Keratinocyte (primary cell): ENCODE data around the gene NANOS3. TPM values are rescaled to one million over a fixed set of nuclear protein-coding genes. Genes with fewer than 3 reads are reported as not detected.

Experiments
- DNase-seq: peaks from one replicate; pipeline ENCODE4 v3.0.0-alpha.2; 2011; ENCODE audit warnings: low read depth, missing footprints, low spot score
- FAIRE-seq: peaks from 2 replicates; lab custom pipeline; 2011; peaks lifted over from hg19 to GRCh38; lab: Jason Lieb, UNC
- H2AFZ ChIP-seq: 2 replicates; pipeline ENCODE4 v1.6.0; 2012; ENCODE audit warnings: low read length, control low read depth, inconsistent platforms; ENCODE audit not compliant: control insufficient read depth
- H3K27ac ChIP-seq: 2 replicates; pipeline ENCODE4 v1.5.1; 2011; ENCODE audit warnings: low read length; ENCODE audit not compliant: control insufficient read depth, insufficient read depth
- H3K27me3 ChIP-seq: 3 replicates; pipeline ENCODE4 v1.6.0; 2011; ENCODE audit warnings: low read length; ENCODE audit not compliant: control insufficient read depth, insufficient read depth; ENCODE audit errors: extremely low read depth
- H3K36me3 ChIP-seq, 2 experiments: 2 replicates in 1 of 2; 3 replicates in 1 of 2; pipeline ENCODE4 v1.5.1; 2011; ENCODE audit warnings: low read length in 2 of 2, mild to moderate bottlenecking in 1 of 2; ENCODE audit not compliant: control insufficient read depth in 2 of 2, insufficient read depth in 2 of 2; ENCODE audit errors: extremely low read depth in 1 of 2
- H3K4me1 ChIP-seq: 3 replicates; pipeline ENCODE4 v1.5.1; 2011; ENCODE audit warnings: low read length; ENCODE audit not compliant: control insufficient read depth, insufficient read depth; ENCODE audit errors: extremely low read depth
- H3K4me2 ChIP-seq: 3 replicates; pipeline ENCODE4 v1.6.0; 2011; ENCODE audit warnings: low read depth, low read length; ENCODE audit not compliant: control insufficient read depth, insufficient read depth; ENCODE audit errors: extremely low read depth
- H3K4me3 ChIP-seq, 3 experiments: fragments of 200-600 bp in 1 of 3; sonication (generic) in 1 of 3; 2 replicates in 2 of 3; 3 replicates in 1 of 3; pipeline ENCODE4 v1.5.1; 2011 to 2016; ENCODE audit warnings: low read length in 3 of 3, mild to moderate bottlenecking in 3 of 3, control low read depth in 2 of 3, inconsistent platforms in 1 of 3, low read depth in 1 of 3, mixed read lengths in 1 of 3, mixed run types in 1 of 3, moderate library complexity in 1 of 3; ENCODE audit not compliant: control insufficient read depth in 2 of 3, insufficient read depth in 2 of 3; ENCODE audit errors: extremely low read depth in 1 of 3
- H3K79me2 ChIP-seq: 2 replicates; pipeline ENCODE4 v1.6.0; 2012; ENCODE audit warnings: low read length; ENCODE audit not compliant: control insufficient read depth, insufficient read depth
- H3K9ac ChIP-seq: 3 replicates; pipeline ENCODE4 v1.6.0; 2011; ENCODE audit warnings: low read length; ENCODE audit not compliant: control insufficient read depth, insufficient read depth; ENCODE audit errors: extremely low read depth
- H3K9me1 ChIP-seq: 3 replicates; pipeline ENCODE4 v1.6.0; 2011; ENCODE audit warnings: low read length; ENCODE audit not compliant: control insufficient read depth, insufficient read depth; ENCODE audit errors: extremely low read depth
- H3K9me3 ChIP-seq: 2 replicates; pipeline ENCODE4 v1.5.1; 2012; ENCODE audit warnings: low read depth, low read length; ENCODE audit not compliant: control insufficient read depth
- H4K20me1 ChIP-seq: 3 replicates; pipeline ENCODE4 v1.6.0; 2011; ENCODE audit warnings: low read length; ENCODE audit not compliant: control insufficient read depth, insufficient read depth; ENCODE audit errors: extremely low read depth
- CTCF ChIP-seq, 3 experiments: IDR thresholded peaks in 1 of 3; conservative IDR thresholded peaks in 1 of 3; optimal IDR thresholded peaks in 1 of 3; 2 replicates in 2 of 3; 3 replicates in 1 of 3; pipeline versions ENCODE3 to v1.5.1; 2011; ENCODE audit warnings: low read length in 3 of 3, mild to moderate bottlenecking in 3 of 3, moderate library complexity in 2 of 3, control low read depth in 1 of 3, inconsistent platforms in 1 of 3; ENCODE audit not compliant: insufficient read depth in 2 of 3; ENCODE audit errors: extremely low read depth in 1 of 3
- EZH2 ChIP-seq: IDR thresholded peaks from one replicate; pipeline ENCODE4 v1.6.1; 2012; ENCODE audit warnings: inconsistent platforms, mild to moderate bottlenecking, low read length, moderate library complexity
- dilution Hi-C: fragments of 300-500 bp; cut with MboI; formaldehyde crosslinking; loops from one replicate; pipeline ENCODE4 v1.7.0; 2020; ENCODE audit warnings: low sequenced_read_pairs; ENCODE audit not compliant: extremely low pct_ligation_motif_present
- polyA plus RNA-seq, 5 experiments: library from polyadenylated mRNA; depleted of rRNA in 3 of 5; stranded (reverse) in 3 of 5; stranded (forward) in 1 of 5; unstranded in 1 of 5; fragments of >200 nt; gene quantifications; 1 replicate in 1 of 5; 2 replicates in 3 of 5; 3 replicates in 1 of 5; pipeline versions ENCODE4 v1.2.1 to v1.2.3, GENCODE V29; 2011 to 2012; ENCODE audit warnings: missing spikeins in 2 of 5, low read depth in 1 of 5, low replicate concordance in 1 of 5

Gene NANOS3
- polyA plus RNA-seq, 1 donor (not counting 4 experiments of a cell fraction or from before 2014, with no cell fraction given), result 0.18 TPM

GRCh38 chr19:13839938-13840304 lies 37.0 kb upstream of the NANOS3 start:
- Histone ChIP-seq H3K27ac (peak overlapping the region; percentile 96), H3K4me1 (peaks cover 38% of the 10 kb centered on the region), H3K4me2 (peak overlapping the region; percentile 93), H3K9me1 (no peaks in the 10 kb centered on the region), H3K4me3 (peak overlapping the region; percentile 88 to 98 (median 97)), H3K27me3 (no peaks in the 10 kb centered on the region), H3K9me3 (no peaks in the 10 kb centered on the region), H3K36me3 (peaks cover 33 to 45% of the 10 kb centered on the region in 2 experiments), H2AFZ (no peak overlapping the region), H3K9ac (peak overlapping the region; percentile 99), H4K20me1 (peaks cover 45% of the 10 kb centered on the region), H3K79me2 (peaks cover 55% of the 10 kb centered on the region)
- FAIRE-seq (no peak), DNase-seq (no peak)
- no peak for TF ChIP-seq CTCF (optimal IDR thresholded peaks at IDR 0.05 in 1 of 3, IDR thresholded peaks at IDR 0.05 in 1 of 3, conservative IDR thresholded peaks at IDR 0.05 in 1 of 3; ENCODE audit: extremely low read depth in 1 of 3, insufficient read depth in 2 of 3, low read length in 3 of 3)
- TF ChIP-seq EZH2, result no peak
- dilution Hi-C loops, result no loop called here

- peak overlapping the region; percentile 88 to 98 (median 97) for H3K4me3 ChIP-seq
- no peak for DNase-seq
- peak; percentile 51 for FAIRE-seq
Observed at GRCh38 chr19:13840305-13841085, 36.4 kb upstream of the NANOS3 start.

More at GRCh38 chr19:13840305-13841085, 36.4 kb upstream of the NANOS3 start:
- TF ChIP-seq EZH2 (no peak), CTCF (optimal IDR thresholded peaks at IDR 0.05 in 1 of 3, IDR thresholded peaks at IDR 0.05 in 1 of 3, conservative IDR thresholded peaks at IDR 0.05 in 1 of 3; ENCODE audit: extremely low read depth in 1 of 3, insufficient read depth in 2 of 3, low read length in 3 of 3) (peak in 1 of 3 experiments; percentile 36)
- dilution Hi-C loops, result no loop called here
- peak overlapping the region; percentile 96 for H3K27ac ChIP-seq
- peak overlapping the region; percentile 93 for H3K4me2 ChIP-seq
- no peaks in the 10 kb centered on the region for H3K9me1 ChIP-seq
- H3K27me3 ChIP-seq, result no peaks in the 10 kb centered on the region
- peaks cover 55% of the 10 kb centered on the region for H3K79me2 ChIP-seq
- no peaks in the 10 kb centered on the region for H3K9me3 ChIP-seq
- H4K20me1 ChIP-seq, result peaks cover 45% of the 10 kb centered on the region
- H2AFZ ChIP-seq, result no peak overlapping the region
- H3K4me1 ChIP-seq, result peaks cover 39% of the 10 kb centered on the region
- H3K36me3 ChIP-seq, result peaks cover 32 to 45% of the 10 kb centered on the region in 2 experiments
- peak overlapping the region; percentile 99 for H3K9ac ChIP-seq
